Stimulated activated CD4-positive, alpha-beta T cell treated with anti-CD3 and anti-CD28 coated beads, Interleukin-4, amount 100 ng/mL, for 4 hours (primary cell): Measurements from ENCODE around the gene COL6A3.

Experiments
- DNase-seq, 2 experiments: peaks; one replicate each; pipeline ENCODE4 v3.0.0-alpha.2; 2020

COL6A3 gene

GRCh38 chr2:237441605-237442274, 27.8 kb upstream of the COL6A3 start:
- peak in 1 of 2 experiments; percentile 58 for DNase-seq

GRCh38 chr2:237440819-237441281, 26.9 kb upstream of the COL6A3 start:
- peak in 1 of 2 experiments; percentile 40 for DNase-seq

DNA sequence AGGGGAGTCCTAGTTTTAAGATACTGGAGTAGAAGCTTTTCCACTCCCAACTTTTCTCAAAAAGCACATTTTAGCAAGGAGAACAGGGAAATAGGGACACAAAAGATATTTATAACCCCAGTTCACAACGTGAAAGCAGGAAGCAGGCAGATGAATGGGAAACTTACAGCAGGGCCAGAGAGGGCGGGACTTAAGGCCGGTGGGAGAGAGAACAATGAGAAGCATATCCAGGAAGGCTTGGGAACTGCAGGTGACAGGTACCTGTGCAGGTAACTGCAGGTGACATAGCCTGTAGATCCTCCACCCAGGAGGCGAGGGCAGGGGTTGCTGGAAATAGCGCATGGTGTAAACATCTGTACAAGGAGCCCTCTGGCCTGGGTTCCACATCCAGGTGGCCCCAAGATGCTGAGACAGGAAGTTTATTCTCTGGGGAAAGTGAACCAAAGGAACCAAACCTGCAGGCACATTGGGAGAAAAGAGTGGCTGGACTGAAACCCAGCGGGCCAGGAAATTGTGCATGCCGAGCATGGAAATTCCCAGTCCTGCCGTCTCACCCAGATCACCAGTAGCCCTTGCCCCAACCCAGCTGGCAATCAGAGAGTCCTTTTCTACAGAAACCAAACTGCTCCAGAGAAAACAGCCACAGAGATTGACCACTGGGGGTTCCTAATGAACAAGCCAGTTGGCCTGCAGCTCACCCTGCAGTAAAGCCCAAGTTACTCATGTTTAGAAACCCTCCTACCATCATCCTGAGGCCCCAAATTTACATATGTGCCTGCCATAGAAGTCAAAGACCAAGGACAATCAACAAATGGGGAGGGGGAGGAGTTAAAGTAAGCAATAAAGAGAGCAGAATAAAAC, 24.3 kb upstream of the COL6A3 start:
- no peak for DNase-seq

GRCh38 chr2:237437566-237437965, 23.6 kb upstream of the COL6A3 start:
- no peak for DNase-seq

GRCh38 chr2:237435844-237436587, 22.1 kb upstream of the COL6A3 start:
- DNase-seq: no peak

DNA sequence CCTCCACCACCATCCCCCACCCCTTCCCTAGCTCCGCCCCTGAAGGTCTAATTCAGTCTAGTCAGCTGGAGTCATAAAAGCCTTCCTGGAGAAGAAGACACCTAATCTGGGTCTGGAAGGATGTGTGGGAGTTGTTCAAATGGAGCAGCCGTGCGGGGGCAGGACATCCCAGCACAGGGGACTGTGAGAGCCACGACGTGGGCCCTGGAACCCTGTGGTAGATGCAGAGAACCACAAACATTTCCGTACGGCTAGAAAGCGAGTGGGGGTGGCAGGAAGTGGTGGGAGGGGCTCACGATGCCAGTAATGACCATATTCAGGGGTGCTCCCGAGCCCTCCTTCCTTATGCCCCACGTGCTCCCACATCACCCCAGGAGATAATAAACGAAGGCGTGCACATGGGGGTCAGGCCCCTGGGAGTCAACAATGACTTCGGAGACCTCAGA, 20.9 kb upstream of the COL6A3 start:
- peak; percentile 71 to 90 for DNase-seq

DNA sequence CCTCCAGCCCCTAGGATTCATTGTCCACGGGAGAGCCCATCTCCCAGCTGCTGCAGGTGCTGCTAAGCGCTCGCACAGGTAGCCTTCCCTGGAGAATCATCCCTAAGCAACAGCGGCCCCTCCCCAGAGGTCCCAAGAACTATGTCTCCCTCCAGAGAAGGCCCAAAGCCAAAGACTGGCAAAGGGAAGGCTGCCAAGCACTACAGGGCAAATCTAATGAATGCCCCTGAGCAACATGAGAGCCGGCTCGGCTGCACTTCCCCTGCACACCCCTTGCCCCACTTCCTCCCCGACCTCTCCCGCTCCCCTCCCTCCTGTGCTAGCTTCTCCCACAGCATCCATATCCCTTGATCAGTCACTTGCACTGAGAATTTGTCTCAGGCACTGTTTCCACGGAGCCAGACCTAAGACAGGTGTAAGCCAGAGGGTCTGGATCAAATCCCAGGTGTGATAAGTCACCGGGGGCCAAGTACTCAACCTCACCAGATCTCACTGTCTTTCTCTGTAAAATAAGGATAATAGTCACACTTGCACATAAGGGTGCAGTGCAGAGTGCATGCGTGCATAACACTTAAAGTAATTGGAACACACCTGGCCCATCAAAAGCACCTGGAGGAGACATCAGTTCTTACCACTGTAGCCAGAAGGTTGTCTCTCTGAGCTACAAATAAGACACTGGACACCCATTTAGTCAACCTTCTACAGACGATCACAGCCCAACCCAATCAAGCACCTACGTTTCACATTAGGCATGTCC, 20.1 kb upstream of the COL6A3 start:
- no peak for DNase-seq

- DNase-seq: peak; percentile 74 to 92
Observed at GRCh38 chr2:237432484-237433092, 18.6 kb upstream of the COL6A3 start.

DNA sequence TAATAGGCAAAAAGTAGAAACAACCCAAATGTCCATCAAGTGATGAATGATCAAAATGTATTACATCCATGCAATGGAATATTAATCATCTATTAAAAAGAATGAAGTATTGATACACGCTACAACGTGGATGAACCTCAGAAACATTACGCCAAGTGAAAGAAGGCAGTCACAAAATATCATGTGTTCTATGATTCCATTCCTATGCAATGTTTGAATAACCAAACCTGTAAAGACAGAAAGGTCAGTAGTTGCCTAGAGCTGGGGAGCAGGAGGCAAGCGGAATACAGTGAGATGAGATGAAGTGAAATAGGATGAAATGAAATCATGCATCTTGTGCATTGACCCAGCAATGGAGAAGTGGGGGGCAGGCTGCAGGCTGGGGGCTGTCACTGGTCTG, 17.9 kb upstream of the COL6A3 start:
- DNase-seq: no peak

GRCh38 chr2:237431372-237431771, 17.4 kb upstream of the COL6A3 start:
- no peak for DNase-seq

- no peak for DNase-seq
Observed at GRCh38 chr2:237430861-237431260, 16.9 kb upstream of the COL6A3 start.

- peak in 1 of 2 experiments; percentile 34 for DNase-seq
Observed at GRCh38 chr2:237429753-237430152, 15.8 kb upstream of the COL6A3 start.

GRCh38 chr2:237427769-237428506, 14.0 kb upstream of the COL6A3 start:
- peak; percentile 62 to 88 for DNase-seq

- no peak for DNase-seq
Observed at GRCh38 chr2:237426517-237426916, 12.6 kb upstream of the COL6A3 start.

- no peak for DNase-seq
Observed at GRCh38 chr2:237425320-237425719, 11.4 kb upstream of the COL6A3 start.

GRCh38 chr2:237424544-237424943, 10.6 kb upstream of the COL6A3 start:
- DNase-seq: no peak

- DNase-seq: no peak
Observed at GRCh38 chr2:237423891-237424290, 9.9 kb upstream of the COL6A3 start.

GRCh38 chr2:237422309-237422708, 8.3 kb upstream of the COL6A3 start:
- no peak for DNase-seq

DNA sequence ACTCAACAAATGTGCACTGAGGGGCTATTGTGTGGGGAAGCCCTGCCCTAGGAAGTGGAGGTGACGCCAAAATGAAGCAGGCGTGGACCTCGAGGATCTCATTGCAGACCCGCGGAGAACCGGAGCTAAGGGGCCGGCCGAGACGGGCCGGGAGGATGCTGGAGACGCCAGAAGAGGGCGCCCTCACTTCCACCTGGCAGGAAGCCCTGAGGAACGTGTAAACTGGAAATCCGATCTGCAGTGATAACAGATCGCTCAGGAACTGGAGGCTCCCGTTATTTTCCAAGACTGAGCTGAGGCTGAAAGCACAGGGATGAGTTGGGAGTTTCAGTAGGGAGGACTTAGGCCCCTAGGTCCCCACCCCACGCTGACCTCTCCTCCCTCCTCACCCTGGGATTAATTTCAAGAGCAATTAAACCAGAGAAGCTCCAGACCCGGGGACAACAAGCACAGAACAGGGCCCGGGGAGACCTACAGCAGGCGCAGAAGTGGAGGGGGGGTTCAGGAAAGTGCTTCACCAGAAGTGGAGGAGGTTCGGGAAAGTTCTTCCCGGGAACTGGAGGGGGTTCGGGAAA, 7.7 kb upstream of the COL6A3 start:
- peak; percentile 75 to 82 for DNase-seq

DNA sequence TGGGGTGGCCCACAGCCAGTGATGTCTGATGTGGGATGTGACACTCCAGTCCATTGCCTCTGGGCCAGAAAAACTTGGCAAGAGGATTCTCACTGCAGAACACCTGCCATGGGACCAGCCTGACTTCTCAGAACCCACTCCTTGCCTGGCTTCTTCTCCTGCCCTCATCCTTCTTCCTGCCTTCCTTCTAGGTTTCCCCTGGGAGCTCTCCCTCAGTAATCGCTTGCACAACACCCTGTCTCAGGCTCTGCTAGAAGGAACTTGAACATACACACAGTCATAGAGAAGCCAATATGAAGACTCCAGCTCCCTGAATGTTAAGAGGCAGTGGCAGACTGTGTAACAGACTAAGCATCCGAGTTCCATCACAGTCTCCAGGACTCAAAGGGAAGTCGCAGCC, 4.3 kb upstream of the COL6A3 start:
- DNase-seq: no peak
